Mammary epithelial cell (primary cell): Measurements from ENCODE around the gene TMEM129.

Experiments used
- CTCF ChIP-seq, 2 donors: IDR thresholded peaks in 1 of 2; conservative IDR thresholded peaks in 1 of 2; 2 replicates each; pipeline ENCODE4 v1.5.1; 2011 to 2012; ENCODE audit warnings: inconsistent platforms in 2 of 2, low read length in 2 of 2, mild to moderate bottlenecking in 2 of 2, control low read depth in 1 of 2, low read depth in 1 of 2; ENCODE audit not compliant: insufficient read depth in 1 of 2; ENCODE audit errors: extremely low read depth in 1 of 2
- EZH2 ChIP-seq: IDR thresholded peaks from 2 replicates; pipeline ENCODE4 v1.6.1; 2012; ENCODE audit warnings: low read length, inconsistent platforms, borderline replicate concordance

- TF ChIP-seq CTCF (conservative IDR thresholded peaks at IDR 0.05 in 1 of 2, IDR thresholded peaks at IDR 0.05 in 1 of 2; ENCODE audit: extremely low read depth in 1 of 2, insufficient read depth in 1 of 2, low read depth in 1 of 2, low read length in 2 of 2) (no peak), EZH2 (no peak)
These were observed 30.4 kb downstream of the TMEM129 start for GRCh38 chr4:1690698-1691097.
